ENCODE measurements around the gene SPIN2A.
"Not testable (repeated sequence)": the region's sequence is repeated elsewhere in the genome, so short reads cannot be mapped to it uniquely, and the experiment has no call there.

The SPIN2A gene

DNA sequence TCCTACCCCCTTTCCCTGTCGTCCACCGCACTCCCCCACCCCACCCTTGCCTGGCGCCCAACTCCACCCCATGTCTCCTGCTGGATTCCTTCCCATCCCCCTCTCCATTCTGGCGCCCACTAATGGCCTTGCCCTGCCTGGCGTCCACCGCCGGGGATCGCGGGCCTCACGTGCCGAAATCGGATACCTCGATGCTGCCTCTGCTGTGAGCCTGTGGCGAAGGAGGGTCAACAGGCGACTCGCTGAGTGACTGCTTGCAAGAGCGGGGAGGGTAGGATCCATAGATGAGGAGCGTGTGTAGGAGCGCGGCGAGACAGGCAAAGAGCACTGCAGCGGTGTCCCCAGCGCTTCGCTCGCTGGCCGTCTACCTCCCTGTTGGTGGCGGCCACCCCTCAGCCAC is at the start of gene SPIN2A:
Gene SPIN2A (minus strand): TSS at position 325 of the 400 bp plus-strand sequence. CDS start 800 bp downstream, outside the sequence.
- DNase-seq, result not testable (repeated sequence)

DNA sequence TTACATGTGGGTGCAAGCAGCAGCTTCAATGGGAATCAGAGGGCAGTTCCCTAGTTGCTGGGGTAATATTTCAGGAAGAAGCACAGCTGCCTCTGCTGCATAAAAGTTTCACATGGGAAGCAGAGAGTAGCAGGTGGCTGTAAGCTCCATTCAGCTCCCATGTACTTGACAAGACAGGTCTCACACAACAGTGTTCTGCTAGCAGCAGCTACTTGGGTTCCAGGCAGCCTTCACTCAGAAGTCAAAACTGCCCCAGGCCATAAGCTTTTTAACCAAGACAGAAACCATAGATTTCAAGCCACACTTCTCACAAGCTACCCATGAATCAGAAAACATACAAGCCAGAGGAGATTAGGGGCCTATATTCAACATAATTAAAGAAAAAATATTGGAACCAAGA is 41.4 kb upstream of the SPIN2A start:
- DNase-seq, result no peak

DNA sequence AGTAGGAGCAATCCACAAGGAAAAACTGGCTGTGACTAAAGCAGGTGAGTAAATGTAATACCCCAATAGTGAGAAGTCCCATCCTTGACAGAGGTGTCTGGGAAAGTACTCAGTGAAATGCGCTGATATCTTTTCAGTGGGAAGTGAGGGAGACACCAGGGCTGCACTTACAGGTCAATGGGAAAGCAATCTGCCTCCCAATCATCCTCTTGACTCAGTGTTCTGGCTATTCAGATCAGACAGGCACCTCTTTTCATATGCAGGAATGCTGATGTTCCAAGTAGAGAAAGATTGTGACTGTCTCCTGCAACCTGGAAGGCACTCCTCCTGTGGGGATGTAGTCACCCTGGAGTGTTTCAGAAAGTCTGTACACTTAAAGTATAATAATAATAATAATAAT is 39.9 kb upstream of the SPIN2A start:
- DNase-seq, result no peak

- no peak for DNase-seq
Measured at GRCh38 chrX:57172544-57172943, 35.3 kb upstream of the SPIN2A start.

DNA sequence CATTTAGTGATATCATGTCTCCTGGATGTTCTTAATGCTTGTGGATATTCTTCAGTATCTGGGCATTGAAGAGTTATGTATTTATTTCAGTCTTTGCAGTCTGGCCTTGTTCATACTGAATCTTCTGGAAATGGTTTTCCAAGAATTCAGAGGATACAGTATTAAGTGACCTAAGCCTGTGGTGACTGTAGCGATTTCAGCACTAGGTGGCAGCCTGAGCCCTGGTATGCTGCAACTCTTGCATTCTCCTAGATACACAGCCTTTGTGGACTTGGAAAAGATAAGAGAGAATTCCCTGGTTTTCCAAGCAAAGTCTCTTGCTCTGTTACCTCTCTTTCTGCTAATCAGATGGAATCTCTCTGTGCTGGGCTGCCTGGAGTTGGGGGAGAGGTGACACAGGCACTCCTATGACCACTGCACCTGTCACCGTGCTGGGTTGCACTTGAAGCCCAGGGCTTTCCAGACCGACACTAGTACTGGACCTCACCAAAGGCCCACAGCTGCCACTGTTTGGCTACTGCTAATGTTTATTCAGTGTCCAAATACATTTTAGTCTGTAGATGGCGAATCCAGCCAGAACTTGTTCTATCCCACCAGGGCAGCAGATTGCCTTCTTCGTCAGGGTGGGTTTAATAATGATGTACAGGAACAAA is 19.3 kb upstream of the SPIN2A start:
- peak; percentile 1 for DNase-seq

- no peak for DNase-seq
Measured at GRCh38 chrX:57155171-57155570, 18.0 kb upstream of the SPIN2A start.

DNA sequence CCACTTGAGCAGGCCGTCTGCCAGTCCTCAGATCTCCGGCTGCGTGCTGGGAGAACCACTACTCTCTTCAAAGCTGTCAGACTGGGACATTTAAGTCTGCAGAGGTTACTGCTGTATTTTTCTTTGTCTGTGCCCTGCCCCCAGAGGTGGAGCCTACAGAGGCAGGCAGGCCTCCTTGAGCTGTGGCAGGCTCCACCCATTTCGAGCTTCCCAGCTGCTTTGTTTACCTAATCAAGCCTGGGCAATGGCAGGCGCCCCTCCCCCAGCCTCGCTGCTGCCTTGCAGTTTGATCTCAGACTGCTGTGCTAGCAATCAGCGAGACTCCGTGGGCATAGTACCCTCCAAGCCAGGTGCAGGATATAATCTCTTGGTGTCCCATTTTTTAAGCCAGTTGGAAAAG is 15.0 kb upstream of the SPIN2A start:
- DNase-seq, result not testable (repeated sequence)

DNA sequence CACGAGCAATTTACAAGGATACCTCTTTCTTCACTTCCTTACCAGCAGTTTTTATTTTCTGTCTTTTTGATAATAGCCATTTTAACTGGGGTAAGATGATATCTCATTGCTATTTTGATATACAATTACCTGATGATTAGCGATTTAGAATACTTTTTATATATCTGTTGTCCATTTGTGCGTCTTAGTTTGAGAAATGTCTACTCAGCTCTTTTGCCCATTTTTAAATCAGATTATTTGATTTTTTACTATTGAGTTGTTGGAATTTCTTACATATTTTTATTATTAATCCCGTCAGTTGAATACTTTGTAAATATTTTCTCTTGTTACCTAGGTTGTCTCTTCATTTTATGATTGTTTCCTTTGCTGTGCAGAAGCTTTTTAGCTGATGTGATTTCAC is 1.5 kb upstream of the SPIN2A start:
- DNase-seq, result no peak

DNA sequence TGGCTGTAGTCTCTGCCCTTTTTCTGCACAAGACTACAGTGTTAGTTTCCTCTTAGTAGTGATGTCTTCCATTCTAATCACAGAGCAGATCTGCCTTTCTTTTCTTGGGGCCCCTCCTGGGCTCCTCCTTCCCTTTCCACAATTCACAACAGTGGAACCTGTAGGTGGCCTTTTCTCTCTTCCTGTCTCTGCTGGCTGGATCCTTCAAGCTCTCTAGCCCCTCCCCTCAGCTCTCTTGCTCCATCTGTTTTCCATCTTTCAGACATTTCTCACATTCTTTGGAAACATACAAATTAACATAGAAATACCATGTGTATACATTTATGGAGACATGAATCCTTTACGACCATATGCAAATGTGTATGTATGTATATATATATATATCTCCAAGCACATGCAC is 304 bp upstream of the SPIN2A start:
- no peak for DNase-seq

GRCh38 chrX:57136589-57136988 is 608 bp downstream of the SPIN2A start:
- not testable (repeated sequence) for DNase-seq

GRCh38 chrX:57135287-57135686 is 1.9 kb downstream of the SPIN2A start:
- no peak for DNase-seq

GRCh38 chrX:57134702-57135101 is 2.5 kb downstream of the SPIN2A start:
- DNase-seq, result no peak

GRCh38 chrX:57133706-57134105 is 3.5 kb downstream of the SPIN2A start:
- DNase-seq, result no peak

DNA sequence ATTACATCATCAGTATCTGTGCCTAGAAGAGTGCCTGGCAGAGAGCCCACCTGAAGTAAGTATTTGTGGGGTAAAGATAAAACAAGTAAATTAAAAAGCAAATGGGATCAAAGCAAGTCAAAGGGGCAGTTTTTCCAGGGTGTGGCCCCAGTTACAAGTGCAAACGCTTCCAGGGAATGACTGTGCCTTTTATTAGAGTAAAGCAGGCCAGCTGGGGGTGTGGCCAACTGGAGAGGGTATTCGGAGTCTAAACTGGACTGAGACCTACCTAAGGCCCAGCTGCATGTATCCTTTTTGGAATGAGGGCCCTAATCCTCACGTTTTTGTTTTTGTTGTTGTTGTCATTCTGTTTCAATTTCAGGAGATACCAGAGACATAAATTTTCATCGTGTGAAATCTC is 3.9 kb downstream of the SPIN2A start:
- not testable (repeated sequence) for DNase-seq

DNA sequence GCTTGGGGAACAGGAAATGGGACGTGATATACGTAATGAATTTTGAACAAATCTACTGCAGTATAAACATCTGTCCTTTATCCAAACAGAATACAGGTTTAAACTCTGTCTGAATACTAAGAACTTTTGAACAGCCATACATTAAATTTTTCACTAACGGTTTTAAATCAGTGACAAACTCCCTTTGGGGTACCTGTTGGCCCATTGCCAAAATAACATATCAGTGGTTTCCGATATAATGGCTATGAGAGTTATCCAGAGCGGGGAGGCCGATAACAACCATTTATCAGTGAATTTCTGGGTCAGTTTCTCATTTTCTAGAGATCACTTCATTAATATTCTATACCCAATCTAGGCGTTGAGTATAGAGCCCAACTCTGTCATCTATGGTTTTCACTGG is 5.2 kb downstream of the SPIN2A start:
- no peak for DNase-seq

- no peak for DNase-seq
Measured at GRCh38 chrX:57121816-57122215, 15.4 kb downstream of the SPIN2A start.

- DNase-seq, result peak; percentile 80
Measured at GRCh38 chrX:57121162-57121755, 15.9 kb downstream of the SPIN2A start, which contains the start of gene SPIN2B. Gene SPIN2B (minus strand): TSS chrX:57121548.

DNA sequence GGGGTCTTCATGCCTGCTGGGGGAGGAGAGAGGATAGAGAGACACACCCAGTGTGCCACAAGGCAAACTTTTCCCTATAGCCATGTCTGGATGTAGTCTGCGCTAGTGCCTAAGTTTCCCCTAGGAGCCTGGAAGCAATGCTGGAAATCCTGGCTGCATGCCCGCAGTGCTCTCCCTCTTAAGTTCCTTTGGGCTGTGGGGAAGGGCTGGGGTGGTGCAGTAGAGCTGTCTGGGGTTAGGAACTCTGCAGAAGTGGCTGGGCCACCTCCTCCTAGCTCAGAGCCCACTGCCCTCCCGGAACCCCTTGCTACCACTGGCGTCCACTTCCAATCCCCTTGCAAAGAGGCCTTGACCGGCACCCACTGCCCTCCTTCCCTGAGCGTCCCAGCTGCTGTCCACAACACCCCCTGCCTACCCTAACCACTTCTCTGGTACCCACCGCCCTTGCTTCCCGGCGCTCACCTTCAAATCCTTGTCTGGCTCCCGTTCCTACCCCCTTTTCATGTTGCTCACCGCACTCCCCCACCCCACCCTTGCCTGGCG is 16.5 kb downstream of the SPIN2A start:
- DNase-seq, result not testable (repeated sequence)

DNA sequence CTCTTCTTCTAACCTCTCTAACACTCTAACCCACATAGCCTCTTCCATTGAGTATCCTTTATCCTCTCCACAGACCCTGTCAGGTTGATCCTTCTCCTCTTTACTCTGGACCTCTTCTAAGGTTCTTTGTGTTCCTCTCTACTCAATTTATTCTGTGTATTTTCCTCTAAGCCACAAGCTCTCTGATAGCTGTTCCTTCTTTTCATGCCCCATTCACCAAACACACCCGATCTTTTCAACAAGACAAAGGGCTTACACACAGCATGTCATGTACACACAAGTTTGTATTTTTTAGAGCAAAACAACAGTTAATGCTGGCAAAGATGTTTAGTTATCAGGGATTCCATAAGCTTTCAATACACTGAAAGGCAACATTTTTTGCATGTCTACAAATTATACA is 17.8 kb downstream of the SPIN2A start:
- no peak for DNase-seq

DNA sequence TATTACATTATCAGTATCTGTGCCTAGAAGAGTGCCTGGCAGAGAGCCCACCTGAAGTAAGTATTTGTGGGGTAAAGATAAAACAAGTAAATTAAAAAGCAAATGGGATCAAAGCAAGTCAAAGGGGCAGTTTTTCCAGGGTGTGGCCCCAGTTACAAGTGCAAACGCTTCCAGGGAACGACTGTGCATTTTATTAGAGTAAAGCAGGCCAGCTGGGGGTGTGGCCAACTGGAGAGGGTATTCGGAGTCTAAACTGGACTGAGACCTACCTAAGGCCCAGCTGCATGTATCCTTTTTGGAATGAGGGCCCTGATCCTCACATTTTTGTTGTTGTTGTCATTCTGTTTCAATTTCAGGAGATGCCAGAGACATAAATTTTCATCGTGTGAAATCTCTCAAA is 19.6 kb downstream of the SPIN2A start:
- DNase-seq, result not testable (repeated sequence)

DNA sequence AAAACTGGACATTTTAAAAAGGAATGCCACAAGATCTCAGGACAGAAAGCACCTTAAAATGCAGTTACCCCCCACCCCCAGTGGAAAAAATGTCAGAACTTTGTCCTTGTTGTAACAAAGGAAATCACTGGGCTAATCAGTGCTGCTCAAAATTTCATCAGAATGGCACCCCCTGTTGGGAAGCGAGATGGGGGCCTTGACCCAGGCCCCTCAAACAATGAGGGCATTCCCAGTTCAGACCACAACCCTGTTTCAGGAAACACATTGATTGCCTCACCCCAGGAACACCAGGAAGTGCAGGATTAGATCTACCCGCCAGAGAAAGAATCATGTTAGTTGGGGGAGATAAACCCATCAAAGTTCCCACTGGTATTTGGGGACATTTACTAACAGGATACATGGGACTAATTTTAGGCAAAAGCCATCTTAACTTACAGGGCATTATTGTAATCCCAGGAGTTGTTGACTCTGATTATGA is 32.2 kb downstream of the SPIN2A start:
- DNase-seq, result no peak

GRCh38 chrX:57104406-57104805 is 32.8 kb downstream of the SPIN2A start:
- no peak for DNase-seq

DNA sequence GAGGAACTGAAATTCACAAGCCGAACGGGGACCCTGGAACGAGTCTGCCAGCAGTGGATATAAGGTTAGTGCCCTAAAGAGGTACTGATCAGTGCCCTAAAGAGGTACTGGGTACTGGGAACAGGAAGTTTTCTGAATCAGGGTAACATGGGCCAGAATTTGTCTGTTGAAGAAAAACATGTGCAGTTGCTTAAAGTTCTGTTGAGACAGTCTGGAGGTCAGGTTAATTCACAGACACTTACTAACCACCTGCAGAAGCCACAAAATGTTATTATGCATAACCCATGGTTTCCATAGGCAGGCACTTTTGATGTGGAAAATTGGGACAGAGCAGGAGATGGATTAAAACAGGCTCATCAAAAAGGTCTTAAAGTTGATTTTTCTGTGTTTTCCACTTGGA is 33.7 kb downstream of the SPIN2A start:
- no peak for DNase-seq

GRCh38 chrX:57102918-57103317 is 34.3 kb downstream of the SPIN2A start:
- not testable (repeated sequence) for DNase-seq

Measured in CD4-positive, alpha-beta T cell treated with Interleukin-10 for 1 hour (primary cell).